Stimulated activated CD8-positive, alpha-beta memory T cell treated with anti-CD3 and anti-CD28 coated beads, Interleukin-15, amount 100 ng/mL, for 4 hours (primary cell): ENCODE results near the gene NDFIP2.

Experiments used
- DNase-seq, 2 donors: peaks; one replicate each; pipeline ENCODE4 v3.0.0-alpha.2; 2020; ENCODE audit warnings: low read depth in 2 of 2

The NDFIP2 gene

DNA sequence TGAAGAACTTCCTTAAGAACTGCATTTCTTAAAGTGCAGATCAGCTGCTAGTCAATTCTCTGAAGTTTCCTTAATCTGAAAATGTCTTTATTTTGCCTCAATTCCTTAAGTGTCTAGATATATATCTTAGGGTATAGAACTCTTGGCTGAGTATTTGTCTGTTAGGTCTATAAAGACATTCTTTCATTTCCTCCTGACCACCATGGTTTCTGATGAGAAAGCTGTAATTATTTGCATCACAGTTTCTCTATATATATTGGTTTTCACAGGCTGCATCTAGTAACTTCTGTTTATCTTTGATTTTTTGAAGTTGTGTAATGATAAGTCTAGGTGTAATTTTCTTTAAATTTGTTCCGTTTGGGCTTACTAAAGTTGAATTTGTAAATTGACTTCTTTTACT, 15.2 kb downstream of the NDFIP2 start:
- no peak for DNase-seq

GRCh38 chr13:79497064-79497463, 16.1 kb downstream of the NDFIP2 start:
- DNase-seq = no peak

DNA sequence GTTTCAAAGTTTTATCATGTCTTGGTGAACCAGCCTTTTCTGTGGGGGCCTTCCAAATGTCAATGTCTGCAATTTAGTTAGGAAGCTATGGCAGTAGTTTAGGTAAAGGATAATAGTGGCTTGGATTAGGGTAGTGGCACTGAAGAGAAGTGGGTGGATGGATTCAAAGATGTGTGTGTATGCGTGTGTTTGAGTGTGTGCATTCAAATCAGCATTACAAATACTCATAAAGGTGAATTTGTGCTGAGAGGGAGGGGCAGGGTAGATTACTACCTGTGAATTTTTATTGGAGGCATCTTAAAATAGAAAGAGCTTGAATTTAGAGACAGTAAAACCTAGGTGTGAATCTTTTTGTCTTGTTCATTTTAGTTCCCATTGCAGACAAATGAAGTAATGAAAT, 16.9 kb downstream of the NDFIP2 start:
- no peak for DNase-seq

DNA sequence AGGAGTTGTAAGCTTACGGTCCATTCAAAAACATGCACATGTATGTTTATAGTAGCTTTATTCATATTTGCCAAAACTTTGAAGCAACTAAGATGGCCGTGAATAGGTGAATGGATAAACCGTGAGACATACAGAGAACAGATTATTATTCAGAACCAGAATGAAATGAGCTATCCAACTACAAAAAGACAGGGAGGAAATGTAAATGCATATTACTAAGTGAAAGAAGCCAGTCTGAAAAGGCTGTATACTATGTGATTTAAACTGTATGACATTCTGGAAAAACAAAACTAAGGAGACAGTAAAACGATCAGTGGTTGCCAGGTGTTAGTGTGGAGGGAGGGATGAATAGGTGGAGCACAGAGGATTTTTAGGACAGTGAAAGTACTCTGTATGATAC, 19.9 kb downstream of the NDFIP2 start:
- no peak for DNase-seq

DNA sequence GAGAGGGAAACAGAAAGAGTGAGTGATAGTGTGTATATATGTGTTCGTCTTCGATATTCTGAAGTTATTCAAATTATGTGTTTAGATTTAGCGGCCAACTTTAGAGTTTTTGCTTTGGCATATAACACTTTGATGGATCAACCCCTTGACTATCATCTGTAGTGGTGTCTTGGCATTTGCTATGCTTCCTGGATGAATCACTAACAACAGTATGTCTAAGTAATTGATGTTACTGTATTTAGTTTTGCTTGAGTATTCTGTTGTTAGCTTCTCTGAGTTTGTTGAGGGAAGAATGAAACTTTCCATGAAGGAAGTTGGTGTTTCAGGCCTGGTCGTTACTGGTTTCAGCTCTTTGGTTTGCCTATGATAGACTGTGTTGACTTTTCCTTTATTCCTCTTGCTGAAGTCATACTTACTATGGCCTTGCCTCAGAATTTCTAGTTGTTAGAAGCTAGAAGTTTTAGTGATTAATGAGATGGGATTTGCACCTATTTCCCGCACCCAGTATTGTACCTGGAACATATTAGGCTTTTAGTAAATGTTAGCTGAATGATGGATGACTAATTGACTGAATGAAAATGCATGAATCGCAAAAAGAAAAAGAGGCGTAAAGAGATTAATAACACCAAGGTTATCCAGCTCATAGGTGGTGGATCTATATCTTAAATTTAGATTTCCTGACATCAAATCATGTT, 20.7 kb downstream of the NDFIP2 start:
- DNase-seq = no peak

DNA sequence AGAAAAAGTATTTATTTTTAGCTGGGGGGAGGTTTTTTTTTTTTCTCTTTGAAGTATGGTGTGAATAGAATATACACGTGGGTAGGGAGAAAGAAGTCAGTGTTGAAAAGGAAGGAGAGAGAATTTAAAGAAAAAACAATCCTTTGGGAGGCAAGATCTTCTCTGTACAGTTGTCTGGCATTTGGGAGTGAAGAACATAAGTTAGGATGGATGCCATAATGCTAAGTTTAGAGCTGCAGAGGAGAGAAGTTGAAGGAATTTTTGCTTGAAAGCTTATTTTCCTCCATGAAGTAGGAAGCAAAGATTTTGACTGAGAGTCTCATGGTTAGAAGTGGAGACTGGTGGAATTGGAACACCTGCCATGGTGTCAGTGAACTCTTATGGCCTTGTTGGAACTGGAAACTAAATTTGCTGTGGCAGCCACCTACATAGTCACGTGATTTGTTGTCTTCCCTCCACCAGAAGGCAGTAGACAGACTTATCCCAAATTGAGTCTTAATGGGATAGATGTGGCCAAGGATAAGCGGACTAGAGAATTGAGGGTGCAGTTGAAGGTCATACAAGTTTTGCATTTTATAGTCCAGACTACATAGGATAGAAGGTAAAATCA, 22.0 kb downstream of the NDFIP2 start:
- no peak for DNase-seq

- no peak for DNase-seq
Measured at GRCh38 chr13:79503473-79504017, 22.6 kb downstream of the NDFIP2 start.

DNA sequence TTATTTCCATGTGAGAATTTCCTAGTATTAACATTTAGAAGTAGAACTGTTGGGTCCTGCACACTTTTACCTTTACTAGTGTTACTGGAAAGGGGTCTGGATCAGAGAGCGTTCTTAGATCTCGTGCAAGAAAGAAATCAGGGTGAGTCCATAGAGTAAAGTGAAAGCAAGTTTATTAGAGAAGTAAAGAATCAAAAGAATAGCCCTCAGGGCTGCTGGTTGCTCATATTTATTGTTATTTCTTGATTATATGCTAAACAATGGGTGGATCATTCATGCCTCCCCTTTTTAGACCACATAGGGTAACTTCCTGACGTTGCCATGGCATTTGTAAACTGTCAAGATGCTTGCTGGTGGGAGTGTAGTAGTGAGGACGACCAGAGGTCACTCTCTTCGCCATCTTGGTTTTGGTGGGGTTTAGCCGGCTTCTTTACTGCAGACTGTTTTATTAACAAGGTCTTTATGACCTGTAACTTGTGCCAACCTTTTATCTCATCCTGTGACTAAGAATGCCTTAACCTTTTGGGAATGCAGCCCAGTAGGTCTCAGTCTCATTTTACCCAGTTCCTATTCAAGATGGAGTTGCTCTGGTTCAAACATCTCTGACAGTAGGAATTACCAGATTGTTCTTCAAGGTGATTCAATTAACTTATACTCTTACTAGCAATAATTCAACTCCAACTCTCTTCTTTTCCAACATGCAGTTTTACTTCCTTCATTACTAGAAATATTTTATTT, 27.4 kb downstream of the NDFIP2 start:
- no peak for DNase-seq

DNA sequence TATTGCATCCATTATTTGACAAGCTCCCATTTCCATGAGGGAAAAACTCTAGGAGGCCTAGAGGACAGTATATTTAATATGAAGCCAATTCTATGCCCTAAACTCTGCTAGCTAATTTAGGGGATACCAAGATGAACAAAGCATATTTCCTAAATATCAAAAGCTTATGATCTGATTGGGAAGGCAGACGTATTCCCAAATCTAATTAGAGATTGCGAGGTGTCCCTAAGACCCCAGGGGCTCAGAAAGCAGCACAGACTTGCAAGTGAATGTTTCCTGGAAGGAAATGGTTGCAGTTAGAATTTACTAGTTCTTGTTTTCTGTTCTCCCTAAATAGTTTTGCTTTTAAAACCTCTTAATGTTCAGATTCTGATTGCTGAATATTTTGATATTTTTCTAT, 30.7 kb downstream of the NDFIP2 start:
- no peak for DNase-seq

- no peak for DNase-seq
Measured at GRCh38 chr13:79512950-79513349, 32.0 kb downstream of the NDFIP2 start.

DNA sequence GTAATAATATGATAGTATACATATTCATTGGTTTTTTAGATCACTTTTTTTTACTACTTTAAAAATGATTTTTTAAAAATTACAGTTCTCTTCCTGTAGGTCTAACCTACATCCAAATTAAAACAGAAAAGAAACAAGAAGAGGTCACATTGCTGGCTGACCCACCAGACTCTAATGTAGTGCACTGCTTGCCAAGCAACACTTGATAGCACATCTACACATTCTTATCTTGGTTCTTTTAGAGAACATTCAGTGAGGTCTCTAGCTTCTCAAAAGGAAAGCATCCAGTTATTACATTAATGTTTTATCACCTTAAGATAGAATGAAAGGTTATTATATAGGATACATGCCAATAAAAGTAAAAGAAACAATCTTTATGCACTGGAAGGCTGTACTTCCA, 35.6 kb downstream of the NDFIP2 start:
- no peak for DNase-seq

- no peak for DNase-seq
Measured at GRCh38 chr13:79519255-79519654, 38.3 kb downstream of the NDFIP2 start.

- no peak for DNase-seq
Measured at GRCh38 chr13:79522583-79522982, 41.6 kb downstream of the NDFIP2 start.

- DNase-seq = no peak
Measured at GRCh38 chr13:79525064-79525857, 44.3 kb downstream of the NDFIP2 start.

DNA sequence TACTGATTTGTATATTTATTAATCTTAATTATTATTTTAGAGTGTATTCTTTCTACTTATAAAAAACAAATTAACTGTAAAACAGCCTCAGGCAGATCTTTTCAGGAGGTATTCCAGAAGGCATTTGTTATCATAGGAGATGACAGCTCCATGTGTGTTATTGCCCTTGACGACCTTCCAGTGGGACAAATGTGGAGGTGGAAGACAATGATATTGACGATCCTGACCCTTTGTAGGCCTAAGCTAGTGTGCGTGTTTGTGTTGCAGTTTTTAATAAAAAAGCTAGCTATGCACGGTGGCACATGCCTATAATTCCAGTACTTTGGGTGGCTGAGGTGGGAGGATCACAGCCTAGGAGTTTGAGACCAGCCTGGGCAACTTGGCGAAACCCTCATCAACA, 46.7 kb downstream of the NDFIP2 start:
- no peak for DNase-seq

GRCh38 chr13:79528356-79528755, 47.4 kb downstream of the NDFIP2 start:
- DNase-seq = no peak

DNA sequence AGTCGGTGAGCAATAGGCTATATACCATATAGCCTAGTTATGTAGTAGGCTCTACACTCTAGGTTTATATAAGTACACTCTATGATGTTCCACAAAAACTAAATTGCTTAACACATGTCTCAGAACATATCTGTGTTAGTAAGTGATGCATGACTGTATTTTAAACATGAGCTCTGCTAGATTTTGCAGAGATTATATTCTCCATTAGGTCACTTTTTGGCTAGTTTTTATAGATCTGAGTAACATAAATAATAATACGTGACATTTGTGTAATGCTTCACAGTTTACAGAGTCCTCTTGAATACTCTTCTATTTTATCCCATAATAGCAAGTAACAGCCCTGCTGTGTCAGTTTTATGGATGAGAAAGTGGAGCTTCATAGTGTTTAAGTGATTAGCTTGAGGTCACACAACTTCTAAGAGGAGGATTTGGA, 47.8 kb downstream of the NDFIP2 start:
- no peak for DNase-seq

DNA sequence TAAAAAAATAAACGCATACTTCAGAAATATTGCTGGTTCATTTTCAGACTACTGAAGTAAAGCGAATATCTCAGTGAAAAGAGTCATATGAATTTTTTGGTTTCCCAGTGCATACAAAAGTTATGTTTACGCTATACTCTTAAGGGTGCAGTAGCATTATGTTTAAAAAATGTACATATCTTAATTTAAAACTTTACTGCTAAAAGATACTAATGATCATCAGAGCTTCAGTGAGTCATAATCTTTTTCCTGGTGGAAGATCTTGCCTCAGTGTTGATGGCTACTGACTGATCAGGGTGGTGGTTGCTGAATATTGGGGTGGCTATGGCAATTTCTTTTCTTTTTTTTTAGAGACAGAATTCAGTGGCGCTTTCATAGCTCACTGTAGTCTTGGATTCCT, 48.9 kb downstream of the NDFIP2 start:
- DNase-seq = no peak

DNA sequence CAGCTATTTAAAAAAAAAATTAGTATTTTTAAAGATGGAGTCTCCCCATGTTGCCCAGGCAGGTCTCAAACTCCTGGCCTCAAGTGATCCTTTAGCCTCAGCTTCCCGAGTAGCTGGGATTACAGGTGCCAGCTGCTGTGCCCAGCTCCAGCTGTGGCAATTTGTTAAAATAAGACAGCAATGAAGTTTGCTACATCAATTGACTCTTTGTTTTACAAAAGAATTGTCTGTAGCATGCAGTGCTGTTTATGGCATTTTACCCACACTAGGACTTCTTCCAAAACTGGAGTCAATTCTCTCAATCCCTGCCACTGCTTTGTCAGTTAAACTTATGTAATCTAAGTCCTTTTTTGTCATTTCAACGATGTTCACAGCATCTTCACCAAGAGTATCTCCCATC, 49.3 kb downstream of the NDFIP2 start:
- no peak for DNase-seq

GRCh38 chr13:79531542-79532254, 50.7 kb downstream of the NDFIP2 start:
- no peak for DNase-seq

- DNase-seq = no peak
Measured at GRCh38 chr13:79532576-79532975, 51.6 kb downstream of the NDFIP2 start.
